DMS53 treated with DMSO at 0.1 percent for 48 hours (cell line): ENCODE measurements around the gene RGS7.
"Not testable (repeated sequence)": the region's sequence is repeated elsewhere in the genome, so short reads cannot be mapped to it uniquely, and the experiment has no call there.

ENCODE experiments used
- DNase-seq: peaks from one replicate; lab custom pipeline; 2025; ENCODE audit not compliant: unreplicated experiment; lab: John Stamatoyannopoulos, UW

Gene RGS7

GRCh38 chr1:241332037-241332409, 25.0 kb downstream of the RGS7 start:
- DNase-seq: no peak

DNA sequence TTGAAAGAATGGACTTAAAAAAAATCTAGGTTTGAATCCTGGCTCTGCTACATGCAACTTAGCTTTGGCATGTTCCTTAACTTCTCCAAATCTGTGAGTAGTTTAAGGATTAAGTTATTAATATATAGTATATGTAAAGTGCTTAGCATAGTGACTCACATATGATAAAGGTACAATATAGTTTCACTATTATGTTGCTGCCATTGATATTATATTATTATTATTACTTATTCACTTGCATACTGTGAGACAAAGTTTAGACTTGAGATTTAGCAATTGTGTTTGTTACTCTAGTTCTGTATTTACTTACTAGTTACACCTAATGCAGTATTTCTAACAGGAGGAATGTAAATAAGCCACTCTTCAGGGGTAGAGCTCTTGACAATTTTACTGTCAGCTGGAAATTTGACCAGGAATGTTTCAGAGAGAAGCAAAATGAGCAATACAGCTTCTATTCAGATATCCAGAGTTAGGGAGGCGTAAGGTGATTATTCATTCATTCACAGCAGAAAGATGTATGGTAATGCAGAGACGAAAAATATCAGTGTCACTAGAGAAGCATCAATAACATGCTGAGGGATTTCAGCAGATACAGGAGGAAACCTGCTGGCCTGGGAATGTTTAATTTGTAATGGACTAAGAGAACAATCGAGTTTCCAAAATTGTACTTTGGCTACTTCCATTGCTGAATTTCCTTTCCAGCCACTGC, 25.5 kb downstream of the RGS7 start:
- no peak for DNase-seq

DNA sequence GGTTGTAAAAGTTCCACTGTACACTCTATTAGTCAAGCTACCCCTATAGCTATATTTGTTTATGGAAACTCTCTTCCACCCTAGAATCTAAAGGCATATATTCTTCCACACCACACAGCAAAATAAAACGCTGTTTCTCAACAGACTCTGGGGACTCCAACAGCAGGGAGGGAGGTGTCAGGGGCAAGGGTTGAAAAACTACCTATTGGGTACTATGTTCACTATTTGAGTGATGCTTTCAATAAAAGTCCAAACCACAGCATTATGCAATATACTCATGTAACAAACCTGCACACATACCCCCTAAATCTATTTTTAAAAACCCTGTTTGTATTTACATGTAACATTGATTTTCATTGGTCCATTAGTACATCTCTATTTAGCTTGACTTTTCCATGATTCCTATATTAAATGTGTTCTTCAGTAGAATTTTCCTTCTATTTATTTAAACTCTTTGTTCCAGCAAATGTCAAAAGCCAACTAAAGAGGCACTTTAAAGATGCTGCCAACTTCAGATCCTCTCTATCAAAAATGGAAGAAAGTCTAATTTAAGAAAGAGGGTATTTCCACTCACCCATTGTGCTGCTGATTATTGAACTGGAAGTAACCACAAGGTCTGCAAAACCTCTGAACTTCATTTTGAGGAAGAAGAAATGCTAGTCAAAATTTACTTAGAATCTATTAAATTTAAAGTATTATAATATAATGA, 26.2 kb downstream of the RGS7 start:
- no peak for DNase-seq

GRCh38 chr1:241325456-241325855, 31.5 kb downstream of the RGS7 start:
- DNase-seq: no peak

DNA sequence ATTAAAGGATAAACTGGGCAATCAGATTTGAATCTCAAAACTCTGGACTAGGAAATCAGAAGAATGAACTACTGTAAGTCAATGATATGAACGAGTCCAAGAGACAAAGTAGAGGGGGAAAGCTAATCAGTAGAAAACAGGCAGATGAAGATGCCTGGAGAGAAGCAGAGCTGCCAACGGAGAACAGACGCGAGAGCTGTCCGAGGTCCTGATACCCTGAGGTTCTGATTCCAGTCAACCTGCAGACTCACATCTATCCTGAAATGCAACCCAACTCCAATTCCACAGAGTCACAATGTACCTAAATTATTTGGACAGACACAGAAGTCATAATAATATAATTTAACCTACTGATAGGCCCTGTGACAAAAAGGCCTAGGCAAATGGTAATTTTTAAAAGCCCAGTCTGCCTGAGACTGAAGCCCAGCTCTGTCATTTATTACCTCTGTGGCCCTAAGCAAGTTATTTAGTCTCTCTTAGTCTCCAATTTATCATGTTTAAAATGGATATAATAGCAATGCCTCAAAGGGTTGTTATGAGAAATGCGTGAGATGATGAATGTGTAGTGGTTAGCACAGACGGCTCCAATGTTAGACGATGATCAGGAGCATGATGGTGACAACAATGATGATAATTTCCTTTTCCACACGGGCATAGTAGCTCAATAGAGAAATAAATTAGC, 33.4 kb downstream of the RGS7 start:
- no peak for DNase-seq

GRCh38 chr1:241317676-241318075, 39.3 kb downstream of the RGS7 start:
- no peak for DNase-seq

DNA sequence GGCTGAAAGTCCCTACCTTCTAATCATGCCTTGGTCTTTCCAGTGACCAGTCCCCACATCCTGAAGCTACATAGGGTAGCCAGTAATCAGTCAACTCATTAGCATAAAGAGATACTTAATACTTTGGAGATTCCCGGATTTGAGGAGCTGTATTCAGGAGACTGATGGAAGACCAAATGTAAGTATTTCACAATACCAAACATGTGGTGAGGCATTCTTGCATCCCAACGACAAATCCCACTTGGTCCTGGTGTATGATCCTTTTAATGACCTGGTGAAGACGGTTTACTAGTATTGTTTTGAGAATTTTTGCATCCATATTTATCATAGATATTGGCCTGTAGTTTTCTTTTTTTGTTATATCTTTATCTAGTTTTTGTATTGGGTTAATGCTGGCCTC, 40.6 kb downstream of the RGS7 start:
- no peak for DNase-seq

GRCh38 chr1:241311056-241311746, 45.8 kb downstream of the RGS7 start:
- no peak for DNase-seq

DNA sequence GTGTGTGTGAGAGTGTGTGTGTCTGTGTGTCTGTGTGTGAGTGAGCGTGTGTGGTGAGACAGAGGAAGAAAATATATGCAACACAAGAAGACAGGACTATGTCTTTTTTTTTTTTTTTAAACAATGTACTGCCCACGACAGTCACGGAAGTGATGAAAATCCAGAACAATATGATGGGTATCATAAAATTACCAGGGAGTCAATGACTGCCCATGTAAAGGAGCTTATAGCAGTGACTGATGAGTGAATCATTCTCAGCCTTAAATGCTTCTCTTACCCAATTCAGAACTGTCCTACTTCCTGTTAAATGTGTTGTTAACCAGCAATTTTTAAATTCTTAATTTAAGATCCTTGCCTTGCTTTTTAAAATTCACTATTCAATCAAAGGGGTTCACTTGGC, 46.6 kb downstream of the RGS7 start:
- DNase-seq: no peak

- DNase-seq: no peak
These were observed 47.4 kb downstream of the RGS7 start for GRCh38 chr1:241309651-241310050.

- peak; percentile 70 for DNase-seq
These were observed 48.5 kb downstream of the RGS7 start for GRCh38 chr1:241308471-241308870.

GRCh38 chr1:241308011-241308410, 49.0 kb downstream of the RGS7 start:
- no peak for DNase-seq

DNA sequence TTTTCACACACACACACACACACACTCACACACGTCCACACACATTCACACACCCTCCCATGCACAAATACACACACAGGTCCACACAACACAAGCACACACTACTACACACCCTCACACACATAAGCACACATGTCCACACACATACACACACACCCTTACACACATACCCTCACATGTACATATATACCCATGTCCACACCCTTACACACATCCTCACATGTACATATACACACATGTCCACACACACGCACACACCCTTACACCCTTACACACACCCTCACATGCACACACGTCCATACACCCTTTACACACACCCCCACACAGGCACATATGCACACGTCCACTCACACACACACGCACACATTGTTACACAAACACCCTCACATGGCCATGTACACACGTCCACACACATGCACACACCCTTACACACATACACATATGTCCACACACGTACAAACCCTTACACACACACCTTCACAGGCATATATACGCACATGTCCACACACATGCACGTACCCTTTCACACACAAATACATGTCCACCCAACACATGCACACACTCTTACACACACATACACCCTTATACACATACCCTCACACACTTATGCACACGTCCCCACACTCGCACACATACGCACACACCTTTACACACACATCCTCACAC, 50.7 kb downstream of the RGS7 start:
- DNase-seq: no peak

DNA sequence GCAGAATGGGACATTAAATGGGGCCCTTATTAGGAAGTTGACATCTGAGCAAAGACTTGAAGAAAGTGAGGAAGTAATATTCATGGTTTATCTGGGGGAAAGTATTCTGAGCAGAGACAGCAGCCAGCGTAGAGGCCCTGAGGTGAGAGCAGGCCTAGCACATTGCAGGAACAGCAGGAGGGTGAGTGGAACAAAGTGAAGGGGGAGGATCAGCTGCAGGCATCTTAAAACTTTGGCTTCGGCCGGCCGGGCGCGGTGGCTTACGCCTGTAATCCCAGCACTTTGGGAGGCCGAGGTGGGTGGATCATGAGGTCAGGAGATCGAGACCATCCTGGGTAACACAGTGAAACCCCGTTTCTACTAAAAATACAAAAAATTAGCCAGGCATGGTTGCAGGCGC, 55.0 kb downstream of the RGS7 start:
- not testable (repeated sequence) for DNase-seq

GRCh38 chr1:241299347-241299746, 57.7 kb downstream of the RGS7 start:
- no peak for DNase-seq

DNA sequence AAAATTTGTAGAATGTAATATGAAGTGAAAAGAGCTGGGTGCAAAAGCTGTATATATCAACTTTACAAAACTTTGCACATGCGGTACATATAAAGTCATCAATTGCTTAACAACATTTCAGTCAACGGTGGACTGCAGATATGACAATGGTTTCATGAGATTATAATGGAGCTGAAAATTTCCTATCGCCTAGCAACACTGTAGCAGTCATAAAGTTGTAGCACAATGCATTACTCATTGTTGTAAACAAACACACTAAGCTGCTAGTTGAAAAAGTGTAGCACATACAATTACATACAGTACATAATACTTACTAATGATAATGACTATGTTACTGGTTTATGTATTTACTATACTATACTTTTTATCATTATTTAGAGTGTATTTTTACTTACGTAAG, 64.0 kb downstream of the RGS7 start:
- DNase-seq: no peak

DNA sequence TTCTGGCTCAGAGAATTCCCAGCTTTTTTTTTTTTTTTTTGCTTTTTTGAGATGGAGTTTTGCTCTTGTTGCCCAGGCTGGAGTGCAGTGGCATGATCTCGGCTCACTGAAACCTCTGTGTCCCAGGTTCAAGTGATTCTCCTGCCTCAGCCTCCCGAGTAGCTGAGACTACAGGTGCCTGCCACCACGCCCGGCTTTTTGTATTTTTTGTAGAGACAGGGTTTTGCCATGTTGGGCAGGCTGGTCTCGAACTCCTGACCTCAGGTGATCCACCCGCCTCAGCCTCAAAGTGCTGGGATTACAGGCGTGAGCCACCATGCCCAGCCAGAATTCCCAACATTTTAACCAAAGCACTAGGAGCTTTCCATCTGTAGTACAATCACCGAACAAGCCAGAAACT, 65.5 kb downstream of the RGS7 start:
- DNase-seq: not testable (repeated sequence)

- DNase-seq: no peak
These were observed 70.5 kb downstream of the RGS7 start for GRCh38 chr1:241286486-241286885.

DNA sequence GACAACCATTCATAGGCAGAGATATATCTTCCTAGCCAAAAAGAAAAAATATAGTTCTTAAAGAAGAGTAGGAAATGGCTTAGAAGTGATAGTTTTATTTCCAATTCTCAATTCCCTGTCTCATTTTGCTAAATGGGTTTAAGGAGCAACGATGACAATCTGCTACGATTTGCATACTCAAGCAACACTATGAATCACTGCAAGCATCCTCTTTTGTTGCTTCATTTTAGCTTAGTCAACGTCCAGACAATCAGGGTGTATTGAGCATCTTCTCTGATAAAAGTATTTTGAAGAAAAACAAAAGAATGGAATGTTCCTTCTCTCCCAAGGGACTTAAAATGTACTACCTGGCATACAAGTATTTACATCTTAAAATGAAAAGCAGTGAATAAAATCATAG, 80.6 kb downstream of the RGS7 start:
- DNase-seq: no peak

GRCh38 chr1:241275981-241276380, 81.0 kb downstream of the RGS7 start:
- no peak for DNase-seq

GRCh38 chr1:241275226-241275625, 81.8 kb downstream of the RGS7 start:
- no peak for DNase-seq
